Omental fat pad (tissue), 4 donors: ENCODE data around the gene BAX. TPM values are rescaled to one million over a fixed set of nuclear protein-coding genes. Genes with fewer than 3 reads are reported as not detected.

Source experiments
- ATAC-seq: fragments of 150-250 bp; one replicate; pipeline ENCODE4 v1.9.1; 2016; ENCODE audit warnings: mild to moderate bottlenecking, moderate library complexity; ENCODE audit not compliant: low FRiP score
- DNase-seq: peaks from one replicate; pipeline ENCODE4 v3.0.0-alpha.2; 2019; ENCODE audit warnings: low spot score
- CTCF ChIP-seq, 3 donors: fragments of 450-650 bp; IDR thresholded peaks; one replicate each; pipeline ENCODE4 v1.5.1; 2016 to 2017; ENCODE audit warnings: antibody characterized with exemption in 3 of 3, mild to moderate bottlenecking in 3 of 3, moderate library complexity in 2 of 3
- total RNA-seq, 4 donors: library from RNA; depleted of rRNA; stranded (reverse); fragments of >200 nt; gene quantifications; one replicate each; pipeline ENCODE4 v1.1.0, GENCODE V29; 2016

The BAX gene
- total RNA-seq, 4 donors from 2014 or later, result 26.4 to 64.2 (median 37.3) TPM

- DNase-seq (peak; percentile 83), ATAC-seq (no peak)
- no peak for TF ChIP-seq CTCF (IDR thresholded peaks at IDR 0.05)
Observed at GRCh38 chr19:48965806-48966540, 11.3 kb downstream of the BAX start.

DNA sequence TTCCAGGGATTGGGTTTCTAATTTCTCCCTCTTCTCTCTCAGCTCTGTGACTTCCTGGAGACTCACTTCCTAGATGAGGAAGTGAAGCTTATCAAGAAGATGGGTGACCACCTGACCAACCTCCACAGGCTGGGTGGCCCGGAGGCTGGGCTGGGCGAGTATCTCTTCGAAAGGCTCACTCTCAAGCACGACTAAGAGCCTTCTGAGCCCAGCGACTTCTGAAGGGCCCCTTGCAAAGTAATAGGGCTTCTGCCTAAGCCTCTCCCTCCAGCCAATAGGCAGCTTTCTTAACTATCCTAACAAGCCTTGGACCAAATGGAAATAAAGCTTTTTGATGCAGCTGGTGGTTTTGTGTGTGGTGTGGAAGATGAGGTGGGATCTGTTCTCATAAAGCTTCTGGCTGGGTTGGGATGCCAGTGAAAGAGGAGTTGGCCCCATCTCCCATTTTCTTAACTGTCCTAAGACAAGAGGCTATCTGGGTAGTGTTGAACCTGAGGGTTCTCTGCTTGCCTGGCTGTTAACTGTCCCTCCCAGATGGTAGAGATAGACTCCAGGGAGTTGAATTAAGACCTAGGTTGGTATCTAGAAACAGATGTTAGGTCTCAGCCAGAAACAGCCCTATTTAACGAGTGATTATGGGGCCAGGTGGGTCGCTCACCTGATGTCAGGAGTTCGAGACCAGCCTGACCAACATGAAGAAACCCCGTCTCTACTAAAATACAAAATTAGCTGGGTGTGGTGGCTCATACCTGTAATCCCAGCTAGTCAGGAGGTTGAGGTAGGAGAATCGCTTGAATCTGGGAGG lies 12.1 kb downstream of the BAX start:
- no peak for TF ChIP-seq CTCF (IDR thresholded peaks at IDR 0.05)
- ATAC-seq (no peak), DNase-seq (no peak)

- peak; percentile 1 for ATAC-seq
- no peak for DNase-seq
Observed at GRCh38 chr19:48967346-48968178, 12.9 kb downstream of the BAX start.

GRCh38 chr19:48968179-48968661 lies 13.5 kb downstream of the BAX start:
- no peak for TF ChIP-seq CTCF (IDR thresholded peaks at IDR 0.05)
- no peak for DNase-seq
- peak; percentile 5 for ATAC-seq

More at GRCh38 chr19:48967346-48968178, 12.9 kb downstream of the BAX start:
- no peak for TF ChIP-seq CTCF (IDR thresholded peaks at IDR 0.05)

DNA sequence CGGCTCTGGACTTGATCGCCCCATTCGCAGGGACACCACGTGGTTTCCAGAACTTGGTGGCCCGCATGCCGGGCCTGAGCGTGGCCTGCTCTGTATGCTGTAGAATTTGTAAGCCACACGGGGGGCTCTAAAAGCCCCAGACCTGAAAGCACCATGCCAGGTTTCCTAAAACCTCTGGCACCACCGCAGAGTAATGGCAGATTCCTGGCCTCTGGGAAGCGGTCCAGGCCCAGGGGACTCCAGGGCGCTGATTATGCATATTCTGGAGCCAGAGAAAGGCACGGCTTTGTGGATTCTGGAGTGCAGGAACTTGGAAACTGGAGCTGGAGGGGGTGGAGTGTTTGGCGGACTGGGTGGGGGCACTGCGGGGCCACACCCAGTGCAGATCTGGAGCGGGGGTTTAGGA lies 14.1 kb downstream of the BAX start:
- no peak for TF ChIP-seq CTCF (IDR thresholded peaks at IDR 0.05)
- DNase-seq, result no peak
- ATAC-seq, result no peak

GRCh38 chr19:48969276-48970138 lies 14.8 kb downstream of the BAX start:
- DNase-seq (no peak), ATAC-seq (no peak)
- TF ChIP-seq CTCF (IDR thresholded peaks at IDR 0.05), result no peak
